Sigmoid colon (tissue), 7 donors: Measurements from ENCODE around the gene KCNIP2. TPM values are rescaled to one million over a fixed set of nuclear protein-coding genes. Genes with fewer than 3 reads are reported as not detected.

Experiments used
- DNase-seq: peaks from one replicate; pipeline ENCODE4 v3.0.0-alpha.2; 2019
- H3K27ac ChIP-seq, 4 donors: fragments of 200-600 bp; sonication (generic); one replicate each; pipeline ENCODE4 v1.5.1; 2016 to 2019; ENCODE audit warnings: mild to moderate bottlenecking in 1 of 4
- H3K27me3 ChIP-seq, 3 donors: fragments of 200-600 bp; sonication (generic); one replicate each; pipeline ENCODE4 v1.5.1; 2019; ENCODE audit warnings: mild to moderate bottlenecking in 1 of 3
- H3K36me3 ChIP-seq, 4 donors: fragments of 200-600 bp; sonication (generic); one replicate each; pipeline ENCODE4 v1.5.1; 2016 to 2019
- H3K4me1 ChIP-seq, 4 donors: fragments of 200-600 bp; sonication (generic); one replicate each; pipeline ENCODE4 v1.5.1; 2017 to 2019
- H3K4me3 ChIP-seq, 4 donors: fragments of 200-600 bp; sonication (generic); one replicate each; pipeline ENCODE4 v1.5.1; 2017 to 2019; ENCODE audit warnings: mild to moderate bottlenecking in 2 of 4, moderate library complexity in 1 of 4
- H3K9me3 ChIP-seq, 4 donors: fragments of 200-600 bp in 3 of 4; sonication (generic) in 3 of 4; one replicate each; pipeline versions ENCODE4 v1.5.1 to v1.6.1; 2013 to 2019
- CTCF ChIP-seq, 4 experiments: fragments of 450-650 bp in 3 of 4; fragments of 200-600 bp in 1 of 4; IDR thresholded peaks; one replicate each; pipeline ENCODE4 v1.5.1; 2016 to 2019; ENCODE audit warnings: antibody characterized with exemption in 4 of 4, mild to moderate bottlenecking in 3 of 4, moderate library complexity in 2 of 4
- EP300 ChIP-seq, 4 donors: sonication (generic); formaldehyde crosslinking; IDR thresholded peaks; one replicate each; pipeline ENCODE4 v1.6.1; 2017; ENCODE audit warnings: antibody characterized with exemption in 4 of 4
- POLR2A ChIP-seq, 2 donors: fragments of 450-650 bp; IDR thresholded peaks; one replicate each; pipeline ENCODE4 v1.6.1; 2016; ENCODE audit warnings: antibody characterized with exemption in 2 of 2, mild to moderate bottlenecking in 2 of 2, moderate library complexity in 2 of 2
- POLR2AphosphoS5 ChIP-seq, 4 donors: sonication (generic); formaldehyde crosslinking; IDR thresholded peaks; one replicate each; pipeline ENCODE4 v1.6.1; 2017; ENCODE audit warnings: antibody characterized with exemption in 4 of 4
- WGBS, 2 donors: extraction: QIAGEN DNeasy Blood & Tissue Kit; methylation state at CpG; one replicate each; pipeline ENCODE4 v1.1.7; 2013; 5-methylcytosine and 5-hydroxymethylcytosine counted together
- intact Hi-C: fragments of 100-400 bp; cut with DNase I; formaldehyde crosslinking; loops from one replicate; pipeline ENCODE4 v1.15.1; 2023
- polyA plus RNA-seq, 3 donors: library from polyadenylated mRNA; stranded (reverse); fragments of 200-250 nt; gene quantifications; one replicate each; pipeline ENCODE4 v1.2.3, GENCODE V29; 2013
- total RNA-seq, 4 donors: library from RNA; depleted of rRNA; stranded (reverse); fragments of >200 nt; gene quantifications; one replicate each; pipeline ENCODE4 v1.1.0, GENCODE V29; 2016
- donor health status: healthy with polysubstance abuse.
- donor health status: Bipolar disorder and iron deficiency.
- donor health status: healthy.

The KCNIP2 gene
- total and polyA plus RNA-seq, 7 donors, result 1.8 to 7.1 (median 3.3) TPM; not detected in 2

- peaks cover 0 to 12% (median 12%) of the 10 kb centered on the region in 4 donors for H3K4me1 ChIP-seq
- WGBS, 2 donors, result 93 to 95% methylated on average over 2 of the region's 2 CpGs
- intact Hi-C loops, result no loop called here
Observed at GRCh38 chr10:101880232-101880573, 36.6 kb upstream of the KCNIP2 start.

GRCh38 chr10:101879456-101880231 is 36.0 kb upstream of the KCNIP2 start:
- H3K36me3 ChIP-seq, result no peaks in the 10 kb centered on the region
- H3K4me3 ChIP-seq, result no peak overlapping the region
- no peak overlapping the region for H3K27ac ChIP-seq
- 90% methylated on average over 13 of the region's 13 CpGs for WGBS, 2 donors
- no peaks in the 10 kb centered on the region for H3K27me3 ChIP-seq
- no peaks in the 10 kb centered on the region for H3K9me3 ChIP-seq
- DNase-seq, result no peak
- intact Hi-C loops, result no loop called here
- H3K4me1 ChIP-seq, result peaks cover 0 to 12% (median 12%) of the 10 kb centered on the region in 4 donors
- TF ChIP-seq POLR2A (IDR thresholded peaks at IDR 0.05), result no peak
- TF ChIP-seq POLR2AphosphoS5 (IDR thresholded peaks at IDR 0.05), result no peak
- TF ChIP-seq EP300 (IDR thresholded peaks at IDR 0.05), result no peak
- TF ChIP-seq CTCF (IDR thresholded peaks at IDR 0.05), result no peak

More at GRCh38 chr10:101880232-101880573, 36.6 kb upstream of the KCNIP2 start:
- Histone ChIP-seq H3K27ac (no peak overlapping the region), H3K4me3 (no peak overlapping the region), H3K27me3 (no peaks in the 10 kb centered on the region), H3K36me3 (no peaks in the 10 kb centered on the region), H3K9me3 (no peaks in the 10 kb centered on the region)
- TF ChIP-seq POLR2AphosphoS5 (IDR thresholded peaks at IDR 0.05) (no peak), EP300 (IDR thresholded peaks at IDR 0.05) (no peak), POLR2A (IDR thresholded peaks at IDR 0.05) (no peak), CTCF (IDR thresholded peaks at IDR 0.05) (no peak)
- DNase-seq, result no peak

- intact Hi-C loops, result no loop called here
- H3K4me3 ChIP-seq, result no peak overlapping the region
- WGBS, 2 donors, result 91 to 93% methylated on average over 3 of the region's 3 CpGs
- no peaks in the 10 kb centered on the region for H3K27me3 ChIP-seq
- DNase-seq, result no peak
- no peaks in the 10 kb centered on the region for H3K36me3 ChIP-seq
- H3K4me1 ChIP-seq, result peaks cover 0 to 12% (median 12%) of the 10 kb centered on the region in 4 donors
- H3K27ac ChIP-seq, result no peak overlapping the region
- TF ChIP-seq POLR2A (IDR thresholded peaks at IDR 0.05), result no peak
- no peaks in the 10 kb centered on the region for H3K9me3 ChIP-seq
Observed at GRCh38 chr10:101878869-101879268, 35.3 kb upstream of the KCNIP2 start.

- Histone ChIP-seq H3K4me3 (no peak overlapping the region), H3K36me3 (no peaks in the 10 kb centered on the region), H3K27ac (no peak overlapping the region), H3K27me3 (no peaks in the 10 kb centered on the region), H3K4me1 (peaks cover 0 to 10% (median 9%) of the 10 kb centered on the region in 4 donors), H3K9me3 (no peaks in the 10 kb centered on the region)
- TF ChIP-seq CTCF (IDR thresholded peaks at IDR 0.05) (no peak), POLR2A (IDR thresholded peaks at IDR 0.05) (no peak), EP300 (IDR thresholded peaks at IDR 0.05) (no peak), POLR2AphosphoS5 (IDR thresholded peaks at IDR 0.05) (no peak)
- WGBS, 2 donors, result 72 to 90% methylated on average over 3 of the region's 3 CpGs
- intact Hi-C loops, result no loop called here
- no peak for DNase-seq
Observed at GRCh38 chr10:101875068-101875688, 31.6 kb upstream of the KCNIP2 start.

GRCh38 chr10:101874252-101874651 is 30.7 kb upstream of the KCNIP2 start:
- intact Hi-C loops, result no loop called here
- TF ChIP-seq POLR2AphosphoS5 (IDR thresholded peaks at IDR 0.05) (no peak), CTCF (IDR thresholded peaks at IDR 0.05) (no peak), EP300 (IDR thresholded peaks at IDR 0.05) (no peak), POLR2A (IDR thresholded peaks at IDR 0.05) (no peak)

More at GRCh38 chr10:101874252-101874651, 30.7 kb upstream of the KCNIP2 start:
- DNase-seq, result no peak
- H3K9me3 ChIP-seq, result no peaks in the 10 kb centered on the region
- no peak overlapping the region for H3K27ac ChIP-seq
- no peaks in the 10 kb centered on the region for H3K36me3 ChIP-seq
- no peak overlapping the region for H3K4me3 ChIP-seq
- H3K27me3 ChIP-seq, result no peaks in the 10 kb centered on the region
- peaks cover 0 to under 1% (median under 1%) of the 10 kb centered on the region in 4 donors for H3K4me1 ChIP-seq
